Iris pigment epithelial cell (primary cell): Measurements from ENCODE around the gene CYB561.
A peak's percentile ranks its signal among the peaks of the same experiment; 100 is the strongest.

Experiments
- DNase-seq: peaks from one replicate; pipeline ENCODE4 v3.0.0-alpha.2; 2011; ENCODE audit warnings: low read depth

CYB561 gene

GRCh38 chr17:63448655-63449054, 2.5 kb upstream of the CYB561 start:
- DNase-seq = no peak

- DNase-seq = no peak
Observed at GRCh38 chr17:63447471-63448009, 1.4 kb upstream of the CYB561 start.

- no peak for DNase-seq
Observed at GRCh38 chr17:63446753-63447470, 806 bp upstream of the CYB561 start.

- DNase-seq = peak; percentile 31
Observed at GRCh38 chr17:63445571-63445953, 544 bp downstream of the CYB561 start.

DNA sequence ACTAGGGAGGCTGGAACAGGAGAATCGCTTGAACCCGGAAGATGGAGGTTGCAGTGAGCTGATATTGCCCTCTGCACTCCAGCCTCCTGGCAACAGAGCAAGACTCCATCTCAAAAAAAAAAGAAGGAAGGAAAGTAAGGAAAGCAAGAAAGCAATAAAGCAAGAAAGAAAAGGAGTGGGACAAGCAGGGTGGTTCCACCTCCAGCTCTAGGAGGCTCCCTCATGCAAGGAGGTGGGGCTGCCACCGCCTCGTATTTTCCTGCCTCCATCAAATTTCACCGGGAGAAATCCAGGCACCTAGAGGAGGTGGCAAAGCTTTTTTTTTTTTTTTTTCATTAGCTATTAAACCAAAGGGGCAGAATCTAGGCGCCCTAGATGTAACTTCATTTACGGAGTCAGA, 1.0 kb downstream of the CYB561 start:
- no peak for DNase-seq

DNA sequence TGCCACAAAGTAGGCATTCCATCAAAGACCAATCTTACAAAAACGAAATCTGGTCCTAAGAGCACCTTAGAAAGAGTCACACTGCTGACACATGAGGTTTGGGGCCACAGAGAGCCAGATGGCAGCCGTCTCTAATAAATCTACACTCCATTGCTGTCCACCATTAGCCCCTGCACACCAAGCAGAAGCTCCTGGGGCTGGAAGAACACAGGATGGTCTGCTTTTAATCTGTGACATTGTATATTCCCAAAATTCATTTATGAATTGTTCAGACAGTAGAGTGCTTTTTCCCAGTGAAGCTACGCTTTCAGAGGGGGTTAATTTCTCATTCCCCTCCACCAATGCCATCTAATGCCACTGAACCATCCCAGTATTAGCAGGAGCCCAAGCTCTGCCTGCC, 1.6 kb downstream of the CYB561 start:
- no peak for DNase-seq

GRCh38 chr17:63443053-63443452, 3.1 kb downstream of the CYB561 start:
- DNase-seq = no peak

DNA sequence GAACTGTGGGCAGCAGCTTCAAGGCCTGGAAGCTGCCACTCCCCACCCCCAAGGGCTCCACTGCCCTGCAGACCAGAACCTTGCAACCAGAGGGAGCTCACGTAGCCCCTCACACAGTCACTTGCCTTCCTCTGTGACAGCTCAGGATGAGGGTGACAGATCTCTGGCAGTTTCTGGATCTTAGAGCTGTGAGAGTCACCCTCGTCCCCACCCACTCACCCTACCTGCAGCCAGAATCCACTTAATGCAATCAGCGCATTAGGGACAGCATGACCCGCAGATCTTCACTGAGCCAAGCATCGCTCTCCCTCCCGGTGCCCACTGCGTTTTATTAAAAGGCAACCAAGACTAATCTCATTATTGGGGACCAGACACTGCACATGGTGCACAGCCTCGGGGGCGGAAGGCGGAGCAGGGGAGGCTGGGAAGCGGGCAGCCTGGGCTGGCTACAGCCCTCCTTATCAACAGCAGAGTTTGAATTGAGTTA, 3.5 kb downstream of the CYB561 start:
- DNase-seq = no peak

GRCh38 chr17:63442074-63442473, 4.0 kb downstream of the CYB561 start:
- no peak for DNase-seq

GRCh38 chr17:63441654-63442053, 4.5 kb downstream of the CYB561 start:
- no peak for DNase-seq

GRCh38 chr17:63440770-63441335, 5.3 kb downstream of the CYB561 start:
- no peak for DNase-seq

DNA sequence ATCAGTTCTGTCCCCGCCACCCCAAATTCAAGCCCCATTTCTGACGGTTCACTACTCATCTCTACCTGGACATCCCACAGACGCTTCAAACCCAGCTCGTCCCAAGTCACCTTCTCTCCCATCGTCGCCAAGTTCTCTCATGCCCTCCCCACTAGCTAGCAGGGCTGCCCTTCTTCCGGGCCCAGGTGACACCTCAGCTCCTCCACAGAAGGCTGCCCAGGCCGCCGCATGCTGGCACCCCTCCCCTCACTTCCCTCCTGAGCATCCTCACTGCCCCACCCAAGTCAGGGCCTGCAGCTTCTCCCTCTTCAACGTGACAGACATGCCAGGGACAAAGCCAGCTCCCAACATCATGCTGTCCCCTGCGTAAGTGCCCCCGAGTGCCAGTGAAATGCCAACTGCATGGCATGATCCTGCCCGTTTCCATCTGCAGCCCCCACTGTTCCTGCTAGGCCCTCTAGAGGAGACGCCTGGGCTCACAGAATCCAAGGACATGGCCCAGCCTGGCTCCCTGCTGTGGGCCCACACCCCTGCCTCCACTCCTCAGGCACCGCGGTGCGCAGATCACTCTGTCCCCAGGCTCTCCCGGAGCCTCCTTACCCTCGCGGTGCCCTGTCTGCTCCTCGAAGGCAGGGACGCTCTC, 5.9 kb downstream of the CYB561 start:
- DNase-seq = no peak

GRCh38 chr17:63439687-63440086, 6.4 kb downstream of the CYB561 start:
- peak; percentile 69 for DNase-seq

GRCh38 chr17:63438092-63439051, 7.7 kb downstream of the CYB561 start:
- DNase-seq = no peak

- DNase-seq = no peak
Observed at GRCh38 chr17:63437287-63438091, 8.6 kb downstream of the CYB561 start.

DNA sequence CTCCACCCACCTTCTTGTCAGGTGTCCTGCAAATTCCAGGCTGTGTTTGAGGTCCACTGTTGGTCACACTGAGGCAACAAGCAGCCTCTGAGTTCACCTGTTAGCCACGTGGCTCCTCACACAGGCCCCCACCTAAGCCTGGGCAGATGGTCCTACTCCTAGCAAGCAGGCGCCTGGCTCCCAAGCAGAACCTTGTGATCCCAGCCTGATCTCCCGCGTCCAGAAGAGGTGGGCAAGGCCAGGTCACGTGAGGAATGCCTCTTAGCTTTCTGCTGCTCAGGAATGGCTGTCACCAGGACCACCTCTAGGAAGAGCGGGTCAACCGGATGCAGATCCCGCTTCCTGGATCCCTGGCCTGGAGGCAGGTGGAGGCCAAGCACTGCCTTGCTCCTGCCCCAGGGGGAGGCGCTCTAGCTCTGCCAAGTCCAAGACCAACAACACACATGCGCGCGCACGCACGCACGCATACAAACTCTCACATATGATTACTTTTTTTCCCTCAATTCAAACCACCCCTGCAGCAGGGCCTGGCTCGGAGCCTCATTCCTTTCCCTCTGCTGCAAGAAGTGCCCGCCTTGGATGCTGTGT, 9.5 kb downstream of the CYB561 start:
- DNase-seq = peak; percentile 38

- DNase-seq = no peak
Observed at GRCh38 chr17:63435681-63436522, 10.2 kb downstream of the CYB561 start.

GRCh38 chr17:63434951-63435571, 11.0 kb downstream of the CYB561 start:
- DNase-seq = peak; percentile 22
